GM12878 (cell line): ENCODE results near the gene APOH. TPM values are rescaled to one million over a fixed set of nuclear protein-coding genes. Genes with fewer than 3 reads are reported as not detected.
A peak's percentile ranks its signal among the peaks of the same experiment; 100 is the strongest.

Experiments used
- CBFB ChIP-seq: IDR thresholded peaks from 2 replicates; pipeline ENCODE4 v1.6.1; 2016; ENCODE audit warnings: antibody characterized with exemption, low read depth
- CBX5 ChIP-seq: sonication (generic); IDR thresholded peaks from 2 replicates; pipeline ENCODE4 v1.6.1; 2016; ENCODE audit warnings: low read depth, moderate library complexity, mild to moderate bottlenecking, inconsistent platforms
- CEBPB ChIP-seq, 2 experiments: fragments of 150-350 bp in 1 of 2; IDR thresholded peaks; 2 replicates each; pipeline ENCODE4 v1.6.1; 2012 to 2014; ENCODE audit warnings: low read depth in 2 of 2, low read length in 2 of 2, borderline replicate concordance in 1 of 2, inconsistent platforms in 1 of 2
- EZH2 ChIP-seq: IDR thresholded peaks from 2 replicates; pipeline ENCODE4 v1.6.1; 2012; ENCODE audit warnings: low read depth, mild to moderate bottlenecking, control low read depth, inconsistent platforms, low read length, borderline replicate concordance; ENCODE audit not compliant: control insufficient read depth
- GABPA ChIP-seq: IDR thresholded peaks from 2 replicates; pipeline ENCODE4 v1.6.1; 2014; ENCODE audit warnings: antibody characterized with exemption, low read depth, mild to moderate bottlenecking, inconsistent platforms
- IRF3 ChIP-seq: fragments of 450-650 bp; IDR thresholded peaks from 2 replicates; pipeline ENCODE4 v1.6.1; 2014; ENCODE audit warnings: mild to moderate bottlenecking
- MTA2 ChIP-seq: fragments of 450-650 bp; IDR thresholded peaks from 2 replicates; pipeline ENCODE4 v1.6.1; 2016; ENCODE audit warnings: low read depth, mild to moderate bottlenecking, moderate library complexity
- NFIC ChIP-seq: IDR thresholded peaks from 2 replicates; pipeline ENCODE4 v1.6.1; 2012; ENCODE audit warnings: low read depth, mild to moderate bottlenecking, inconsistent platforms, low read length, moderate library complexity
- RELB ChIP-seq: fragments of 450-650 bp; IDR thresholded peaks from 2 replicates; pipeline ENCODE4 v1.6.1; 2017; ENCODE audit warnings: low read depth, mild to moderate bottlenecking, moderate library complexity
- SMARCA5 ChIP-seq: fragments of 450-650 bp; IDR thresholded peaks from 2 replicates; pipeline ENCODE4 v1.6.1; 2017; ENCODE audit warnings: mild to moderate bottlenecking
- SMC3 ChIP-seq: IDR thresholded peaks from 2 replicates; pipeline ENCODE4 v1.6.1; 2011; ENCODE audit warnings: low read length, improper control_type of control experiment, borderline replicate concordance
- TARDBP ChIP-seq: IDR thresholded peaks from 2 replicates; pipeline ENCODE4 v1.6.1; 2016; ENCODE audit warnings: borderline replicate concordance
- ZBTB4 ChIP-seq: fragments of 450-650 bp; formaldehyde crosslinking; IDR thresholded peaks from 2 replicates; pipeline ENCODE4 v1.4.0; 2022; ENCODE audit warnings: mild to moderate bottlenecking, moderate library complexity
- ZNF207 ChIP-seq: fragments of 450-650 bp; IDR thresholded peaks from 2 replicates; pipeline ENCODE4 v1.6.1; 2014; ENCODE audit warnings: antibody characterized with exemption, mild to moderate bottlenecking, borderline replicate concordance
- polyA plus RNA-seq, 11 experiments: library from polyadenylated mRNA; depleted of rRNA in 4 of 11; unstranded in 6 of 11; stranded (reverse) in 5 of 11; fragments of >200 nt; fragmentation: Nextera tagmentation in 4 of 11; fragmentation: Illumina TruSeq in 1 of 11; extraction: Ambion mirVana in 4 of 11; extraction: Trizol in 1 of 11; gene quantifications; 1 replicate in 1 of 11; 2 replicates in 10 of 11; pipeline versions ENCODE4 v1.2.1 to v1.2.3, GENCODE V29; 2011 to 2016; ENCODE audit warnings: inconsistent platforms in 2 of 11, missing spikeins in 2 of 11, low read depth in 1 of 11
- total RNA-seq, 4 experiments: library from RNA; depleted of rRNA in 3 of 4; stranded (reverse); fragments of >200 nt in 3 of 4; fragmentation: Illumina TruSeq in 1 of 4; extraction: Trizol in 1 of 4; gene quantifications; 2 replicates each; pipeline versions ENCODE4 v1.2.1 to v1.2.3, GENCODE V29; 2013 to 2021

The APOH gene
- total and polyA plus RNA-seq, 10 of the 15 experiments (the other 5 are each of a cell fraction or from before 2014, with no cell fraction given): 1.8 TPM; not detected in 9

GRCh38 chr17:66191593-66192377, 37.4 kb downstream of the APOH start, which contains the start of gene CEP112 (continued):
- no peak for TF ChIP-seq ZBTB4 (CRISPR knock-in tag)
- TF ChIP-seq IRF3: no peak
- no peak for TF ChIP-seq CBX5
- TF ChIP-seq ZNF207: 0 out of 2 replicates have a peak, but pooled peaks have one; percentile 33
- TF ChIP-seq TARDBP: no peak
- no peak for TF ChIP-seq CEBPB (IDR thresholded peaks at IDR 0.05; ENCODE audit: borderline replicate concordance in 1 of 2, low read depth in 2 of 2, low read length in 2 of 2)
- TF ChIP-seq EZH2: no peak
- TF ChIP-seq SMARCA5: no peak
- TF ChIP-seq MTA2: no peak
- no peak for TF ChIP-seq NFIC
- no peak for TF ChIP-seq CBFB
- TF ChIP-seq RELB: 0 out of 2 replicates have a peak, but pooled peaks have one; percentile 10
- no peak for TF ChIP-seq GABPA
- TF ChIP-seq SMC3: no peak
